Mesodermal cell (in vitro differentiated cells): ENCODE data around the gene LRMDA.
"Not testable (repeated sequence)": the region's sequence is repeated elsewhere in the genome, so short reads cannot be mapped to it uniquely, and the experiment has no call there.

ENCODE experiments used
- H3K27ac ChIP-seq: 2 replicates; pipeline ENCODE4 v1.7.0; 2013; ENCODE audit warnings: mild to moderate bottlenecking, low read depth, low read length, moderate library complexity; ENCODE audit not compliant: severe bottlenecking
- H3K36me3 ChIP-seq: 2 replicates; pipeline ENCODE4 v1.7.1; 2013; ENCODE audit warnings: mild to moderate bottlenecking, low read length, moderate library complexity; ENCODE audit not compliant: control insufficient read depth, insufficient read depth
- H3K4me1 ChIP-seq: one replicate; pipeline ENCODE4 v1.7.1; 2013; ENCODE audit warnings: mild to moderate bottlenecking, low read length; ENCODE audit not compliant: insufficient read depth, control insufficient read depth, poor library complexity, severe bottlenecking
- H3K4me3 ChIP-seq: 2 replicates; pipeline ENCODE4 v1.7.0; 2013; ENCODE audit warnings: low read length, control low read depth, mild to moderate bottlenecking; ENCODE audit not compliant: insufficient read depth, poor library complexity, severe bottlenecking; ENCODE audit errors: extremely low read depth
- H3K9me3 ChIP-seq: 2 replicates; pipeline ENCODE4 v1.7.1; 2013; ENCODE audit warnings: mild to moderate bottlenecking, low read length, moderate library complexity; ENCODE audit not compliant: control insufficient read depth
- WGBS, 2 experiments: methylation state at CpG; one replicate each; pipeline ENCODE4 v1.1.5; 2013; ENCODE audit warnings: missing lambda C conversion rate in 2 of 2; ENCODE audit not compliant: insufficient coverage in 2 of 2; 5-methylcytosine and 5-hydroxymethylcytosine counted together

LRMDA gene

GRCh38 chr10:75736889-75737579 is 305.6 kb downstream of the LRMDA start:
- no peaks in the 10 kb centered on the region for H3K9me3 ChIP-seq
- WGBS, 2 experiments: 84 to 94% methylated on average over 12 of the region's 15 CpGs
- H3K36me3 ChIP-seq: no peaks in the 10 kb centered on the region
- H3K27ac ChIP-seq: no peak overlapping the region
- H3K4me3 ChIP-seq: no peak overlapping the region
- H3K4me1 ChIP-seq: no peaks in the 10 kb centered on the region

GRCh38 chr10:75737580-75737949 is 306.1 kb downstream of the LRMDA start:
- Histone ChIP-seq H3K4me1 (no peaks in the 10 kb centered on the region), H3K4me3 (no peak overlapping the region), H3K9me3 (no peaks in the 10 kb centered on the region), H3K27ac (no peak overlapping the region), H3K36me3 (no peaks in the 10 kb centered on the region)
- 84 to 97% methylated on average over 3 of the region's 3 CpGs for WGBS, 2 experiments

DNA sequence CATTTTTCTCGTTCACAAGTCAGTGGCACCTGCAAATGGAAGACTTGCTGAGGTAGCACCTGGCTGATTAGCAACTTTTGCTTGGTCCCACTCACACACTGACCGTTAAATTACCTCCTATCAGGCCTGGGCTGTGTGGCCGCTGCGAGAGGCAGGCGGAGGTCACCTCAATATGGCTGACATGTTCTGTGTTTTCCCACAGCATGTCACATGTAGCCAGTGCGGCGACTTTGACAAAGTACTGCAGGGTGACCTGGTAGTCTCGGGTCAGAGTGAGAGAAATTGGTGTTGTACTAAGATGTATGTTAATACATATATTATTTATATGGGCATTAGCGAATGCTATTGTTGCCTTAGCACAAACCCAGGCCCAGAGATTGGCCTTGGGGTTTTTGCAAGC is 307.5 kb downstream of the LRMDA start:
- WGBS, 2 experiments: 92% methylated on average over 5 of the region's 9 CpGs; no CpG with 5 or more reads in 1 of the 2 experiments
- H3K9me3 ChIP-seq: no peaks in the 10 kb centered on the region
- no peaks in the 10 kb centered on the region for H3K36me3 ChIP-seq
- no peak overlapping the region for H3K27ac ChIP-seq
- no peak overlapping the region for H3K4me3 ChIP-seq
- H3K4me1 ChIP-seq: no peaks in the 10 kb centered on the region

DNA sequence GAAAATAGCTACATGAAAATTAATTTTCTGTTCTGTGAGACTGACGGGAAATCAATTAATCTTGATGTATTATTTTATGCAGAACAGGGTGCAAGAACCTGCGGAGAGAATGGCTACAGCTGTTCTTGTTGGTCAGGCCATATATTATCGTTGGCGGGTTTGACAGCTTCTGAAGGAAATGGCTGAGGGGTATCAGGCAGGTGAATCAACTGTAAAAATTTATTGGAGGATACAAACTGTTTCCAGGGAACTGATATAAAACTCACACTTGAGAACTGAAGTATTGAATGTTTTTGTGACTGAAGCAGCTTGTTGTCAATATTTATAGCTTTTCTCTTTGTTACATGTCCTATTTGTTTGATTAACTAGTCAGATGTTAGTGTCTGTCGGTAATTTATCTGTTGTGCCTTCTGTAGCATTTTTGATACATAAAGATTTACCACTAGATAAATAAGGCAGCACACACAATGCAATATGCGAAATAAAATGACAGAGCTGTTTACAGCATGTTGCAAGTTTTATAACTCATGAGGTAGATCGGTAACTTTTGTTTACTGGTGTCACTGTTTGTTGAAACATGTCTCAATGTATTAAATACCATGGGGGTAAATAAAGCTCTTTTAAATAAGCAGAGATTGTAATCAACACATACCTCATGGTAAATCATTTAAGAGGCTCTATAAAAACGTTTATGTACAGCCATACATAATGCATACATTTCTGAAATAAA is 308.2 kb downstream of the LRMDA start:
- Histone ChIP-seq H3K9me3 (no peaks in the 10 kb centered on the region), H3K27ac (no peak overlapping the region), H3K36me3 (no peaks in the 10 kb centered on the region), H3K4me3 (no peak overlapping the region), H3K4me1 (no peaks in the 10 kb centered on the region)
- 75% methylated on average over 4 of the region's 8 CpGs for WGBS, 2 experiments

DNA sequence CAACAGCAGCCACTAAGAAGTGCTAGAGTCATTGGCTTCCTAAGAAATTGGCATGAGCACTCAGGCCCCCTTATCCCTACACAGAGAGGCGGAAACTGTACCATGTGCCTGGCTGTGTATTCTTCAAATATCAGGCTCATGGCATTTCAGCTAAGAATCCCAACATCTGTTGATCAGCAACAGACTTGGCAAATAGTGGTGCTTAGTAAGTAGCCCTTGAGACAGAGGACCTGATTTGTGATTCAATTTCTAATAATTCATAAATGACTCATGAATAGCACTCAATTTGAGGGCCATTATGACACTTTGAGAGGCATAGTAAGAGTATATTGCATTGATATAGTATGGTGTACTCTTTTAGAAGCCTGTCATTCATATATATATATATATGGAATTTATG is 309.1 kb downstream of the LRMDA start:
- no peak overlapping the region for H3K4me3 ChIP-seq
- 80% methylated on average over 1 of the region's 1 CpG; no CpG with 5 or more reads in 1 of the 2 experiments for WGBS, 2 experiments
- H3K9me3 ChIP-seq: no peaks in the 10 kb centered on the region
- H3K4me1 ChIP-seq: no peaks in the 10 kb centered on the region
- H3K36me3 ChIP-seq: no peaks in the 10 kb centered on the region
- H3K27ac ChIP-seq: no peak overlapping the region

- 100% methylated on average over 1 of the region's 1 CpG for WGBS, 2 experiments
- no peak overlapping the region for H3K4me3 ChIP-seq
Observed at GRCh38 chr10:75742355-75742754, 310.9 kb downstream of the LRMDA start.

GRCh38 chr10:75743291-75743778 is 311.9 kb downstream of the LRMDA start:
- H3K9me3 ChIP-seq: no peaks in the 10 kb centered on the region
- 81 to 87% methylated on average over 5 to 7 of the region's 9 CpGs for WGBS, 2 experiments
- no peaks in the 10 kb centered on the region for H3K4me1 ChIP-seq
- H3K4me3 ChIP-seq: no peak overlapping the region
- no peak overlapping the region for H3K27ac ChIP-seq
- H3K36me3 ChIP-seq: no peaks in the 10 kb centered on the region

More at GRCh38 chr10:75742355-75742754, 310.9 kb downstream of the LRMDA start:
- H3K27ac ChIP-seq: no peak overlapping the region
- no peaks in the 10 kb centered on the region for H3K4me1 ChIP-seq
- no peaks in the 10 kb centered on the region for H3K9me3 ChIP-seq
- no peaks in the 10 kb centered on the region for H3K36me3 ChIP-seq

DNA sequence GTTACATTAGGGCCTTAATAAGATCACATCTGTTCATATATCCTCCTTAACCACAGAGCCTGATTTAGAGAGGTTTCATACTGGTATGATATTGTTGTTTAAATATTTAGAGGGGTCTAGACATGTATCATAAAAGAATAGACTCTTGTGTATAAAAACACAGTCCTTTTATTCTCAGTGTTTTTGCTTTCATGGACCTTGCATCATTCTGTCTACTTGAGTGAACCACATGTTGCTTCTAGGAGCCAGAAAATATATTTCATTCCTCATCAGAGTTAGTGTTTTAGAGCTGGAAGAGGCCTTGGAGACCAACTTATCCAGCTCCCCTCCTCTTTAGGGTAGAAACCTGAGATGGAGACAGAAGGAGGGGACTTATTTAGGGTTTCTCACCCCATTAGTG is 312.8 kb downstream of the LRMDA start:
- Histone ChIP-seq H3K27ac (no peak overlapping the region), H3K9me3 (no peaks in the 10 kb centered on the region), H3K36me3 (no peaks in the 10 kb centered on the region), H3K4me1 (no peaks in the 10 kb centered on the region), H3K4me3 (no peak overlapping the region)

GRCh38 chr10:75746356-75746755 is 314.9 kb downstream of the LRMDA start:
- Histone ChIP-seq H3K4me1 (no peaks in the 10 kb centered on the region), H3K4me3 (no peak overlapping the region), H3K27ac (no peak overlapping the region), H3K36me3 (no peaks in the 10 kb centered on the region), H3K9me3 (no peaks in the 10 kb centered on the region)
- 96 to 97% methylated on average over 3 of the region's 5 CpGs for whole genome bisulfite sequencing, 2 experiments

GRCh38 chr10:75750093-75750875 is 318.9 kb downstream of the LRMDA start:
- H3K9me3 ChIP-seq, H3K4me3 ChIP-seq, H3K36me3 ChIP-seq, H3K27ac ChIP-seq, H3K4me1 ChIP-seq: not testable (repeated sequence)
- 97 to 99% methylated on average over 21 to 28 of the region's 50 CpGs for WGBS, 2 experiments
